HG02623 (cell line): ENCODE measurements around the gene SLC44A2.

Experiments
- ATAC-seq: cut with Tn5 transposase; IDR thresholded peaks from one replicate; pipeline ENCODE4 v1.9.1; 2021; ENCODE audit warnings: moderate library complexity; ENCODE audit not compliant: unreplicated experiment

The SLC44A2 gene

GRCh38 chr19:10680545-10681135 lies 55.3 kb downstream of the SLC44A2 start:
- ATAC-seq = no peak

- no peak for ATAC-seq
Measured at GRCh38 chr19:10681658-10682057, 56.3 kb downstream of the SLC44A2 start.

GRCh38 chr19:10682397-10683063 lies 57.2 kb downstream of the SLC44A2 start:
- no peak for ATAC-seq

GRCh38 chr19:10683064-10683426 lies 57.7 kb downstream of the SLC44A2 start:
- ATAC-seq = no peak

GRCh38 chr19:10683582-10683981 lies 58.2 kb downstream of the SLC44A2 start:
- no peak for ATAC-seq

GRCh38 chr19:10685210-10685609 lies 59.9 kb downstream of the SLC44A2 start:
- no peak for ATAC-seq

- ATAC-seq = no peak
Measured at GRCh38 chr19:10686193-10686592, 60.8 kb downstream of the SLC44A2 start.

- ATAC-seq = no peak
Measured at GRCh38 chr19:10686661-10687517, 61.5 kb downstream of the SLC44A2 start.

GRCh38 chr19:10687518-10688288 lies 62.4 kb downstream of the SLC44A2 start:
- no peak for ATAC-seq

GRCh38 chr19:10688545-10689280 lies 63.4 kb downstream of the SLC44A2 start:
- ATAC-seq = no peak

- no peak for ATAC-seq
Measured at GRCh38 chr19:10690341-10690781, 65.0 kb downstream of the SLC44A2 start.

- no peak for ATAC-seq
Measured at GRCh38 chr19:10691178-10691881, 66.0 kb downstream of the SLC44A2 start.

- no peak for ATAC-seq
Measured at GRCh38 chr19:10691883-10692282, 66.5 kb downstream of the SLC44A2 start.

GRCh38 chr19:10692673-10693264 lies 67.4 kb downstream of the SLC44A2 start:
- ATAC-seq = no peak
